NB4 (cell line): ENCODE data around the gene C2orf15.
"Not testable (repeated sequence)": the region's sequence is repeated elsewhere in the genome, so short reads cannot be mapped to it uniquely, and the experiment has no call there.

Experiments
- DNase-seq: peaks from one replicate; pipeline ENCODE4 v3.0.0; 2010; ENCODE audit warnings: low read depth
- H3K4me3 ChIP-seq: one replicate; pipeline ENCODE4 v1.5.1; 2011; ENCODE audit warnings: mild to moderate bottlenecking, low read depth, low read length, moderate library complexity
- CTCF ChIP-seq: IDR thresholded peaks from one replicate; pipeline ENCODE4 v1.5.1; 2012; ENCODE audit warnings: low read depth, low read length
- MAX ChIP-seq: IDR thresholded peaks from 2 replicates; pipeline ENCODE4 v1.6.1; 2011; ENCODE audit warnings: low read depth, low read length
- MYC ChIP-seq: IDR thresholded peaks from 2 replicates; pipeline ENCODE4 v1.6.1; 2011; ENCODE audit warnings: low read depth, low read length
- POLR2A ChIP-seq: IDR thresholded peaks from 2 replicates; pipeline ENCODE4 v1.6.1; 2011; ENCODE audit warnings: mild to moderate bottlenecking; ENCODE audit not compliant: insufficient read length; ENCODE audit errors: extremely low read depth

Gene C2orf15

GRCh38 chr2:99190548-99190947, 49.0 kb downstream of the C2orf15 start:
- TF ChIP-seq MAX (no peak), POLR2A (no peak), CTCF (peak; percentile 11)
- no peak overlapping the region for H3K4me3 ChIP-seq
- DNase-seq: no peak

- not testable (repeated sequence) for DNase-seq, H3K4me3 ChIP-seq
Observed at GRCh38 chr2:99192364-99192763, 50.9 kb downstream of the C2orf15 start.

GRCh38 chr2:99198103-99198841, 56.8 kb downstream of the C2orf15 start:
- no peak for TF ChIP-seq MAX
- TF ChIP-seq MYC: no peak
- no peak for TF ChIP-seq CTCF
- no peak for DNase-seq
- no peak overlapping the region for H3K4me3 ChIP-seq

GRCh38 chr2:99200076-99200800, 58.7 kb downstream of the C2orf15 start:
- no peak overlapping the region for H3K4me3 ChIP-seq
- peak; percentile 28 for DNase-seq
- TF ChIP-seq CTCF: no peak
- no peak for TF ChIP-seq MAX
- TF ChIP-seq POLR2A: no peak
- no peak for TF ChIP-seq MYC
